ENCODE measurements around the gene DMGDH.

The DMGDH gene

DNA sequence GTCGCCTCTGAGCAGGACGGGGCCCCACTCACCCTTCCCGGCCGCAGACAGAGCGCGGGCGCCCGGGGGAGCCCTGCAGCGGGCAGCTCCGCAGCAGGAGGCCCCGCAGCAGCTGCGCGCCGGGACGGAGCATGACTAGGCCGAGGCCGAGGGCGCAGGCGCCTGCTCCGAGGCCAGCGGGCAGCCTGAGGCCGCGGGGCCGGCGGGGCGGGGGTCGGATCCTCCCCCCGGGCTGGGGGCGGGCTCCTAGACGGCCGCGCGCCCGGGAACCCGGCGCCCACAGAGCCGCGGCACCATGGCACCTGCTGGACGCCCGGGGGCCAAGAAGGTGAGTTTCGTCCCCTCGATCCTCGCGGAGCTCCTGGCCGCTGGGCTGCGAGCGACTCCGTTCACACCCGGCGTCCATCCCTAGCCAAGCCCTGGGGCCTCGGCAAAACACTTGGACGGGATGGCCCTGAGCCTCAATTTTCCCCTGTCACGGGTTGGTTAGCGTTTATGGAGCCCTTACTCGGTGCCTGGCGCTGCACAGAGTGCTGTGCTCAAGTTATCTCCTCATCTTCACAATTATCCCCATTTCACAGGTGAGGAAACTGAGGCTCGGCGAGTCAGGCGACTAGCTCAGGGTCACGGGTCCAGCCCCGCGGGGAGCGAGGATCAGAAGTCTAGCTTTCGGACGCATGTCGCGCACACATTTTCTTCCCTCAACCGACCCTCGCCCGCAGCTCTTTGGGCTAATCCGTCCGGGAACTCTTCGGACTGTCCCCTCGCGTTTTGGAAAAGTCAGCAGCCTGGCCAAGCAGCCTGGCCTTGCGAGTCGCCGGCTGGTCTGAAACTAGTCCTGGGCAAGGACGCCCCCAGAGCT is at the start of gene DMGDH, which contains the start of gene BHMT2:
DMGDH (minus strand) TSS at position 187 of the 862 bp plus-strand sequence; CDS start at position 133, 54 bp downstream.
BHMT2 (plus strand) TSS at position 280 of the 862 bp plus-strand sequence; CDS start at position 296, 16 bp downstream.
- H3K9me3 Mint-ChIP-seq = peaks cover 1% of the 10 kb centered on the region
- H3K27ac Mint-ChIP-seq = no peak within 1 kb of the TSS
- ATAC-seq (ENCODE audit: low read depth) (no peak), DNase-seq (ENCODE audit: low spot score in 2 of 2) (no peak)
- H3K4me1 Mint-ChIP-seq = no peaks in the 10 kb centered on the region
- no peak within 1 kb of the TSS for H3K4me3 Mint-ChIP-seq
- peaks cover 2% of the 10 kb centered on the region for H3K36me3 Mint-ChIP-seq
- H3K27me3 Mint-ChIP-seq = peaks cover 15% of the 10 kb centered on the region

DNA sequence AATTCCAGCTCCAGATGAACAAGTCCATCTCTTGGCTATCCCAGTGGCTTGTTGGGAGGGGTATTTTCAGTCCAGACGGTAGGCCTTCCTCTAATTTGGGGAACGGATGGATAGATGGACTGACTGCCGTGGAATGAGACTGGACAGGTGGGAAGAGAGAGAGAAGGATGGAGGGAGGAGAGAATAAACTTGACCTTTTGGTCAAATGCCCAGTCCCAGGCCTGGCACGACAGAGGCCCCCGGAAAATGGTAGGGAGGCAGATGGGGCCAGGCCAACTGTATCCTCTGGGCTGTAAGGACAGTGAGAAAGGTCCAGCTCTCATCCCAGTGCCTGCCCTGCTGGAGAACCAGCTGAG is 43.2 kb upstream of the DMGDH start:
- no peaks in the 10 kb centered on the region for H3K9me3 Mint-ChIP-seq
- H3K4me1 Mint-ChIP-seq = peaks cover 2% of the 10 kb centered on the region
- no peak overlapping the region for H3K27ac Mint-ChIP-seq
- ATAC-seq (ENCODE audit: low read depth) = no peak
- DNase-seq (ENCODE audit: low spot score in 2 of 2) = no peak
- no peak overlapping the region for H3K4me3 Mint-ChIP-seq
- H3K27me3 Mint-ChIP-seq = peaks cover 12% of the 10 kb centered on the region
- H3K36me3 Mint-ChIP-seq = no peaks in the 10 kb centered on the region

DNA sequence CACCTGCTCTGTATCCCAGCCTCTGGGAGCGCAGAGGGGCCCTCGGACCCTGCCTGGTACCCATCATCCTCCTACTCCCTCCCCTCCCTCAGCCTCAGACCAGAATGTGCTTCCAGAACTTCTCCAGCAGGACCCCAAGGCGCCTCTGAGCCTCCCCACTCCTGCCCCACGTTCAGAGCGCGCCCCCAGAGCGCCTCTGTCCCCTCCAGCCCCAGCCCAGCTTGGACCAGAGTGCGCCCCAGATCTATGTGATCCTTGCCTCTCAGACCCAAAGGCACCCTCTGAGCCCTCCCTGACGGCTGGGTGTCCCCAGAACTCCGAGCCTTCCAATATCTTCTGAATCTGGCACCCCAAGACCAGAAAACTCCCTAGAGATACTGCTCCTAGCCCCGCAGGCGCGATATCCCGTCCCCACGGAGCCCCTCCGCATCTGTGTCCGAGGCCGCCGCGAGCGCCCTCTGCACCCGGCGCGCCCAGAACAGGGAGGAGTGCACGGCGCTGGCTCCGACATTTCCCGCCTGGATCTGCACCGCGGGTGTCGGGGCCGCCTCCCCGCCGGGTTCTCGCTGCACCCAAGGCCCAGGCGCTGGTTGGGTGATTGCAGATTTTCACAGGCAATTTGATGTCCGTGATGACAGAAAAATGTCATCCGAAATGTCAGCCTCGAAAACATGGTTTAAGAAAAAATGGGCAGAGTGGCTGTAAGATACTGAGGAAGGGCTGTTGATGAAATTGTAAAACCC is 42.7 kb upstream of the DMGDH start:
- H3K4me1 Mint-ChIP-seq = peaks cover 2% of the 10 kb centered on the region
- no peak overlapping the region for H3K4me3 Mint-ChIP-seq
- H3K27me3 Mint-ChIP-seq = peaks cover 12% of the 10 kb centered on the region
- H3K27ac Mint-ChIP-seq = no peak overlapping the region
- no peaks in the 10 kb centered on the region for H3K9me3 Mint-ChIP-seq
- DNase-seq (ENCODE audit: low spot score in 2 of 2) = no peak
- no peaks in the 10 kb centered on the region for H3K36me3 Mint-ChIP-seq
- ATAC-seq (ENCODE audit: low read depth) = no peak

DNA sequence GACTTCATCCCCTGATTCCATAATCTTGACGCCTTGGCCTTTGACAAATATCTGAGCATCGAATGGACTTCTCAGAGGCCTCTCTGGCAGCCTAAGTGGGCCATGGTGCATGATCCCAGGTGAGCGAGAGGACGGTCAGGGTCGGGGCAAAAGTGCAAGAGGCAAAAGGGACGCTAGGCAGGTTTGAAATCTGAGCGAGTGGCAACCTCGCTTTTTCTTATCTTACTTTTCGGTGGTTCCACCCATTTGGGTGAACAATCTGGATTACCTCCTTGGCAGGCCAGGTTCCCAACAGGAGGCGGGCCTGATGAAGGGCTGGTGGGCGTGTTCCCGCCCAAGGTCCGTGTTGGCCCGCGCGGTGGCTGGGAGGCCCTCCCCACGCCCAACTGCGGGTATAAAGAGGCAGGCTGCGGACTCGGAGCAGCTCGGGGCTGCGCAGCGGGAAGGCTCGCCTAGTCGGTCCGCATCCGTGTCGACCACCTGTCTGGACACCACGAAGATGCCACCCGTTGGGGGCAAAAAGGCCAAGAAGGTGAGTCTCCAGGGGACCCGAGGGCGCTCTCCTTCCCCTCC is 42.0 kb upstream of the DMGDH start, which contains the start of gene BHMT:
BHMT (plus strand) TSS at position 423 of the 573 bp plus-strand sequence; CDS start at position 500, 77 bp downstream.
- no peak within 1 kb of the TSS for H3K27ac Mint-ChIP-seq
- DNase-seq (ENCODE audit: low spot score in 2 of 2) = no peak
- H3K36me3 Mint-ChIP-seq = no peaks in the 10 kb centered on the region
- no peaks in the 10 kb centered on the region for H3K9me3 Mint-ChIP-seq
- no peak within 1 kb of the TSS for H3K4me3 Mint-ChIP-seq
- H3K4me1 Mint-ChIP-seq = peaks cover 2% of the 10 kb centered on the region
- no peak for ATAC-seq (ENCODE audit: low read depth)
- peaks cover 12% of the 10 kb centered on the region for H3K27me3 Mint-ChIP-seq

DNA sequence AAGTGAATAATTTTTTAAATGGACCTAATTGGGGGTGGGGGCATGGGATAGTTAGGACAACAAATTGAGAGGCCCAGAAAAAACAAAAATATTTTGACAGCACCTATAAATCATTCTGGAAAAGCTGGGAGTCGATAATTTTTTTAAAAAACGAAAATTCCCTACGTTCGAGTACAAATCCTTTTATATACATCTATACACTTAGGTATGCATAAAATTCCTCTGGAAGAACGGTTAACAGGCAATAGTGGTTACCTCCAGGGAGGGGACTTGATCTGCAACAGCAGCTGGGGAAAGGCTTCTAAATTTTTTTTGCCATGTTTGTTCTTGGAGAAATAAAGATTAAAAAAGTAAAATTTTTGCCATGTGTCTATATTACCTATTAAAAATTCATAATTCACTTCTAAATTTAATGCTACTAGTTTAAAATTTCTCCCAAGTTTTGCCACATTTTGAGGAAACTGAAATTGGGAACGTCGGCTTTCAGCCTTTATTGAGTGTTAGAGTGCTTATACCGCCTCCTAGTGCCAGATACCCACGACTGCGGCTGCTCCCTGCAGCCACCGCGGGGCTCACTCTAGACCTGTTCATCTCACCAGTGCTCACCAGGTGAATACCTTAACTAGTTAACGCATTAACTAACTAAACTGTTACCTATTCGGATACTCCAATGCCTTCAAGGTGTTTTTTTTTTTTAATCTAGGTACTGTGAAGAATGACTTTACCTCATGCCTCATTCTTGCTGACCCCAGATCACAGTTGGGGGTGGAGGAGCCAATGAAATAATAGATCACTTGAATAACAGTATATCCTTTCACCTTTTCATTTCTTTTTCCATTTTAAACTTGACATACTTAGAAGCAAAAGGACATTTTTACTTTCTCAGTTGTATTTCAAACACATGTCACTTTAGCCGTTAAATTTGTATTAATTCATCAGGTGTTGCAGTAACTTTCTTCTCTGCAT is 40.3 kb upstream of the DMGDH start:
- Mint-ChIP-seq H3K36me3 (no peaks in the 10 kb centered on the region), H3K27me3 (peaks cover 16% of the 10 kb centered on the region), H3K4me1 (peaks cover 2% of the 10 kb centered on the region), H3K4me3 (no peak overlapping the region), H3K9me3 (no peaks in the 10 kb centered on the region), H3K27ac (no peak overlapping the region)
- peak; percentile 69 for ATAC-seq (ENCODE audit: low read depth)
- no peak for DNase-seq (ENCODE audit: low spot score in 2 of 2)

DNA sequence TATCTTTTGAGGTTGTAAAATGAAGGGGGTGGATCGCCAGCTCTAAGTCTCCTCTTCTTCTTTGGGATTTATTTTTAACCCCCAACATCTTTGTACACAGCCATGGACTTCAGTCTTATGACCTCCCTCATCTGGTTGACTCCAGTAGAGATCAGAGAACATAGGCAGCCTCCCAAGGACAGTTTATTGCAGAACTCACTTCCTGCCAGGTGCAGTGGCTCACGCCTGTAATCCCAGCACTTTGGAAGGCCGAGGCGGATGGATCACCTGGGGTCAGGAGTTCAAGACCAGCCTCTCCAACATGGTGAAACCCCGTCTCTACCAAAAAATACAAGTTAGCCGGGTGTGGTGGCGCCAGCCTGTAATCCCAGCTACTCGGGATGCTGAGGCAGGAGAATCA is 39.3 kb upstream of the DMGDH start:
- Mint-ChIP-seq H3K4me1 (peaks cover 2% of the 10 kb centered on the region), H3K9me3 (no peaks in the 10 kb centered on the region), H3K36me3 (no peaks in the 10 kb centered on the region), H3K27ac (no peak overlapping the region), H3K27me3 (peaks cover 14% of the 10 kb centered on the region), H3K4me3 (no peak overlapping the region)
- DNase-seq (ENCODE audit: low spot score in 2 of 2) (no peak), ATAC-seq (ENCODE audit: low read depth) (no peak)

DNA sequence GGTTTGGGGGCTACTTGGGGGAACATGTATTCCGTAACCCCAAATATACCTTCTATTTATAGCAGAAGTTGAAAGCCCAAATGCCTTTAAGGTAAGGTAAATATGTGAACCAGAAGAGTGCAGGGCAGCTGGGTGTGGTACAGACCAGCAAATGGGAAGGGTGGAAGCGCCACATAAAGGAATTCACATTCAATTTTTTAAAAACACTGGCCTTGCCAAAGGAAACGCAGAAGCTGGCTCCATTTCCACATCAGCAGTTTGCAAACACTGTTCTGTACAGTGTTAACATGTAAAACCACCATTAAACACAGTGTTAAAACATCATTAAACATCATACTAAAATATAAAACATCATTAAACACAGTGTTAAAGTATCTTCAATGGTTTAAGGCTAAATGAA is 38.6 kb upstream of the DMGDH start:
- no peak overlapping the region for H3K4me3 Mint-ChIP-seq
- DNase-seq (ENCODE audit: low spot score in 2 of 2) = no peak
- no peaks in the 10 kb centered on the region for H3K36me3 Mint-ChIP-seq
- no peaks in the 10 kb centered on the region for H3K9me3 Mint-ChIP-seq
- H3K27ac Mint-ChIP-seq = no peak overlapping the region
- H3K4me1 Mint-ChIP-seq = peaks cover 2% of the 10 kb centered on the region
- ATAC-seq (ENCODE audit: low read depth) = no peak
- peaks cover 14% of the 10 kb centered on the region for H3K27me3 Mint-ChIP-seq

DNA sequence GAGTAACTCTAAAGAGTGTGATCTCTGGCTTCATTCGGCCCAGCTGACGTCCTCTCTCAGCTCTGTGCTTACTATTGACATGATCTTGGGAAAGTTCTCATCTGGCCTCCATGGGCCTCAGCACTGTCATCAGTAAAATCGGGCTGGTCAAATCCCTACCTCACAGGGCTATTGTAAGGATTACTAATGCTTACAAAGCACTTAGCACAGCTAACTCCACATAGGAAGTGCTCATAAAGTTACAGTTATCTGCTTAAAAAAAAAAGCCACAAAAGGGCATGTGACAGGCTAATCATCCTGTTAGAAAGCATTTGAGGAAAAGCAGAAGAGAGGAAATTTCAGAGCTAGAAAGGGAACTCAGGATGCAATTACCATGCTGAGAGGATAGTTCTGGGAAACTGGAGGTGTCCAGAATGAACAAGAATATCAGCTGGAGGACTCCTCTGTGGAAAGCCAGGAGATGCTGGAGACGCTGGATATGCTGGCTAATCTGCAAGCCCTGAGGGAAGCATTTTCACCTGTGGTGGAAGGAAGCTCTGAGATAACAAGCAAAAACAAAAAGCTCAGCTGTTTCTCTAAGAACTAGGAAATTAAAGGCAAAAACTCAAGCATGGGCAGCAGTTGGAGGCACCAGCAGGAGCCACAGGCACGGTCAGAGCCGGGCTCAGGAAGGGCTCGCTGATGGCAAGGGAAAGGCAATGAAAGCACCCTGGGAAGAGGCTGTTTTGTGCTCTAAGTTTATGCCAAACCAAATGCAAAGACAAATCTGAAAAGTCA is 37.7 kb upstream of the DMGDH start:
- Mint-ChIP-seq H3K27me3 (peaks cover 14% of the 10 kb centered on the region), H3K9me3 (no peaks in the 10 kb centered on the region), H3K36me3 (no peaks in the 10 kb centered on the region), H3K4me1 (peaks cover 2% of the 10 kb centered on the region), H3K4me3 (no peak overlapping the region), H3K27ac (no peak overlapping the region)
- no peak for ATAC-seq (ENCODE audit: low read depth)
- DNase-seq (ENCODE audit: low spot score in 2 of 2) = no peak

DNA sequence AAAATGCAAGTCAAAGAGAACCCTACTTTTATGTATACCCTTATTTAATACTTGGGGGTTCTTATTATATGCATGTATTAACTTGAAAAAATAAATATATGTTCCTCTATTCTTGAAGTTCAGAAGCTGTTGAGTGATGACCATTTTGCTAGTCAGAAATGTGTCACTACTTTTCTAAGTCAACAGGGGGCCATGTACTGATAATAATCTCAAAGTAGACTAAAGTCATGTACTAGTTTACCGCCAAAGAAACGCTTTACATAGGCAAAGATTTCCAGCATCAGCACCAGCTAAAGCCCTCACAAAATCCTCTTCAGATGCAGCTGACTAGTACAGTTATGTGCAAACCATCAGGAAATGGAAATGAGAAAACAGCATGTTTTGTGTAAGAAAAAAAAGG is 36.4 kb upstream of the DMGDH start:
- Mint-ChIP-seq H3K27ac (no peak overlapping the region), H3K4me3 (no peak overlapping the region), H3K9me3 (peaks cover 4% of the 10 kb centered on the region), H3K4me1 (peaks cover 2% of the 10 kb centered on the region), H3K36me3 (peaks cover 3% of the 10 kb centered on the region), H3K27me3 (peaks cover 11% of the 10 kb centered on the region)
- ATAC-seq (ENCODE audit: low read depth) (no peak), DNase-seq (ENCODE audit: low spot score in 2 of 2) (no peak)

DNA sequence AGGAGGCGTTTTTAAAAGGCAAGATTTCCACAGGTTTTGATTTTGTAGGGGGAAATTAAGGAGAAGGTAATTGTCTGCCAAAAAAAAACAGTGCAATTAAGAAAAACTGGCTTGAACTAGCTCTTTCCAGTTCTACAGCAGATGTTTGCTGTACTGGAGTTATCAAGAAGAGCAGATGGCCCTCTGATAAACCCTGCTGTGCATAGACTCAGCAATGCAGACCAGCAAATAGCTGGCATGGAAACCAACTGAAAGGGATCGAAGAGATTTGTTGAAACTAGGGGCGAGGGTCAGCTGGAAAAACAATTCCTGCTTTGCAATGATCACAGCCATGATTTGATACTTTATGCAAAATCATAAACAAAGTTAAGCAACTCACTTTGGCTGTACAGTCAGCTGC is 24.3 kb upstream of the DMGDH start:
- H3K4me1 Mint-ChIP-seq = no peaks in the 10 kb centered on the region
- ATAC-seq (ENCODE audit: low read depth) (no peak), DNase-seq (ENCODE audit: low spot score in 2 of 2) (no peak)
- H3K27ac Mint-ChIP-seq = no peak overlapping the region
- H3K9me3 Mint-ChIP-seq = no peaks in the 10 kb centered on the region
- H3K4me3 Mint-ChIP-seq = no peak overlapping the region
- peaks cover 3% of the 10 kb centered on the region for H3K27me3 Mint-ChIP-seq
- H3K36me3 Mint-ChIP-seq = no peaks in the 10 kb centered on the region

DNA sequence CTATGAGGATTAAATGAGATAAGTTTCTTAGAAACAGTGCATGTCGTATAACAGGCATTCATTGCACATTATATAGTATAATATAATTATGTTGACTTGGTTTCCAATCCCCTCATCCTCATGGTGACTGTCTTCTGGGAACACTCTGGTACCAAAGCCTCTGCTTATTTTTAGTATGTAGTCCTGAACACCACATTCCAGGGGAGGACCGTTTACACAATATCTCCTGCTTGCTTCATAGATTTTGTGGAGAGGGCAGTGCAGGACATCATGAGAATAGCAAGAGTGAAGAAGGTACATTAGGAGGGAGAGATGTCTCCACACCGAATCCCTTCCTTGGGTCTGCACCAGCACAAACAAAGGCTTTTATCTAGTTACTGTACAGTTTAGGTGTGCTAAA is 21.6 kb upstream of the DMGDH start:
- H3K36me3 Mint-ChIP-seq = no peaks in the 10 kb centered on the region
- no peak overlapping the region for H3K27ac Mint-ChIP-seq
- no peaks in the 10 kb centered on the region for H3K4me1 Mint-ChIP-seq
- peaks cover 3% of the 10 kb centered on the region for H3K27me3 Mint-ChIP-seq
- ATAC-seq (ENCODE audit: low read depth) (no peak), DNase-seq (ENCODE audit: low spot score in 2 of 2) (no peak)
- H3K4me3 Mint-ChIP-seq = no peak overlapping the region
- H3K9me3 Mint-ChIP-seq = no peaks in the 10 kb centered on the region

DNA sequence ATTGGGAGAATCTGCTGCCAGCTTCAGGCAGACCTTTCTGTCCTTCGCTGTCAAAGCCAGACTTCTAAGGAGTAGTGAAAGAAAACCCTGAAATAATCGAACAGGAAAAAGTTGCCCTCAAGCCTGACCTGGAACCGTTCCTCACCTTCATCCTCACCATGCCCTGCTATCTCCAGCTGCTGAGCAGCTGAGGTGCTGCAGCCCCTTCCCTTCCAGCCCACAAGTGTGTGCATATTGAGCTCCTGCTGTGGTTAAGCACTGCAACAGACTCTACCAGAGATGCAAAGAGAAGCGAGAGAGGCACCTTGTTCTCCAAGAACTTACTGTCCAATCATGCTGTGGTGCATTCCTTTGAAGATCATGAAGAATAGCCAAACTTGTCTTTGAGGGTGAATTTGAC is 19.0 kb upstream of the DMGDH start:
- H3K27ac Mint-ChIP-seq = no peak overlapping the region
- no peak overlapping the region for H3K4me3 Mint-ChIP-seq
- H3K36me3 Mint-ChIP-seq = no peaks in the 10 kb centered on the region
- ATAC-seq (ENCODE audit: low read depth) (no peak), DNase-seq (ENCODE audit: low spot score in 2 of 2) (no peak)
- H3K4me1 Mint-ChIP-seq = no peaks in the 10 kb centered on the region
- H3K9me3 Mint-ChIP-seq = no peaks in the 10 kb centered on the region
- peaks cover 5% of the 10 kb centered on the region for H3K27me3 Mint-ChIP-seq

DNA sequence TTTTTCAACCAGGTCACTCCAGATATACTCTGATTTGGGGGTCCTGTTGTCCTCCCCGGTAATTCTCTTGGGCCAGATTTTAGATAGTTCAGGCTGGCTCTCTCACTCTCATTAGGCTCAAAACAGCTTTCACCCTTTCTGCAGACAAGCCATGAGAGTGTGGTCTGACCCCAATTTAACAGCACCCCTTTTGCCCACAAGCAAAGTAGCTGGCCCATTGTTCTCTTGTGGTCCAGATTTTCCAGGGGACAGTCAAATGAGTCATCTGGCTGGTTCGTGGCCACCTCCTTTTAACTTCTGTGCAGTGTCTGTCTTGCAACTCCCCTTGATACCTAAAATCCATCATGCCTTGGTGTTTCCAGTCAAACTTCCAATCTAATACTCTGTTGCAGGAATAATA is 16.6 kb upstream of the DMGDH start:
- H3K27me3 Mint-ChIP-seq = peaks cover 1% of the 10 kb centered on the region
- H3K9me3 Mint-ChIP-seq = no peaks in the 10 kb centered on the region
- H3K4me1 Mint-ChIP-seq = no peaks in the 10 kb centered on the region
- no peak overlapping the region for H3K27ac Mint-ChIP-seq
- no peak for ATAC-seq (ENCODE audit: low read depth)
- H3K36me3 Mint-ChIP-seq = no peaks in the 10 kb centered on the region
- DNase-seq (ENCODE audit: low spot score in 2 of 2) = no peak
- H3K4me3 Mint-ChIP-seq = no peak overlapping the region
